Fibroblast of villous mesenchyme (primary cell): Measurements from ENCODE around the gene NPFFR1. TPM values are rescaled to one million over a fixed set of nuclear protein-coding genes. Genes with fewer than 3 reads are reported as not detected.

Experiments used
- DNase-seq: peaks from one replicate; pipeline ENCODE4 v3.0.0-alpha.2; 2010; ENCODE audit warnings: low read depth
- H3K4me3 ChIP-seq: 2 replicates; pipeline ENCODE4 v1.5.1; 2011; ENCODE audit warnings: low read depth, mild to moderate bottlenecking, low read length
- total RNA-seq: library from RNA; depleted of rRNA; stranded (reverse); fragments of >200 nt; gene quantifications from 2 replicates; pipeline ENCODE4 v1.2.3, GENCODE V29; 2012
- TF ChIP-seq, protein P1 (sequence below): IDR thresholded peaks from 2 replicates; pipeline ENCODE4 v1.5.1; 2012; ENCODE audit warnings: low read depth, mild to moderate bottlenecking, low read length; ENCODE audit not compliant: insufficient read depth

The NPFFR1 gene
- total RNA-seq, 1 donor, result not detected

DNA sequence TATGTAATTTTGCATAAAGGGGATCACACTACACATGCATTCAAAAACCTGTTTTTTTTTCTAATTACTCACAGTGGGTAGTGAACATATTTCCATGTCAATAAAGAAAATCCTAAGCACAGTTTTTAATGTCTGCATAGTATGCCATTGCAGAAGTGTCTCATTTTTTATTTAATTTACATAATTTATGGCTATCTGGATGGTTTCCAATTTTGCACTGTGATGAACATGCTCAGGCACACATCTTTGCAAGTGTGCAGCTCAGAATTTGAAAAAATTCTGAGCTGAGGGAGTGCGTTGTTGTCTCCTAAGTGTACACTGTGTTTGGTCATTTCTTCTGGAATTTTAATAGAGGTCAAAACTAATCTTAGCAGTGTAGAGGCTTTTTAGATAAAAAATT lies 2.2 kb downstream of the NPFFR1 start:
- TF ChIP-seq, protein P1, sequence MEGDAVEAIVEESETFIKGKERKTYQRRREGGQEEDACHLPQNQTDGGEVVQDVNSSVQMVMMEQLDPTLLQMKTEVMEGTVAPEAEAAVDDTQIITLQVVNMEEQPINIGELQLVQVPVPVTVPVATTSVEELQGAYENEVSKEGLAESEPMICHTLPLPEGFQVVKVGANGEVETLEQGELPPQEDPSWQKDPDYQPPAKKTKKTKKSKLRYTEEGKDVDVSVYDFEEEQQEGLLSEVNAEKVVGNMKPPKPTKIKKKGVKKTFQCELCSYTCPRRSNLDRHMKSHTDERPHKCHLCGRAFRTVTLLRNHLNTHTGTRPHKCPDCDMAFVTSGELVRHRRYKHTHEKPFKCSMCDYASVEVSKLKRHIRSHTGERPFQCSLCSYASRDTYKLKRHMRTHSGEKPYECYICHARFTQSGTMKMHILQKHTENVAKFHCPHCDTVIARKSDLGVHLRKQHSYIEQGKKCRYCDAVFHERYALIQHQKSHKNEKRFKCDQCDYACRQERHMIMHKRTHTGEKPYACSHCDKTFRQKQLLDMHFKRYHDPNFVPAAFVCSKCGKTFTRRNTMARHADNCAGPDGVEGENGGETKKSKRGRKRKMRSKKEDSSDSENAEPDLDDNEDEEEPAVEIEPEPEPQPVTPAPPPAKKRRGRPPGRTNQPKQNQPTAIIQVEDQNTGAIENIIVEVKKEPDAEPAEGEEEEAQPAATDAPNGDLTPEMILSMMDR, result no peak
- H3K4me3 ChIP-seq, result no peak overlapping the region
- no peak for DNase-seq

DNA sequence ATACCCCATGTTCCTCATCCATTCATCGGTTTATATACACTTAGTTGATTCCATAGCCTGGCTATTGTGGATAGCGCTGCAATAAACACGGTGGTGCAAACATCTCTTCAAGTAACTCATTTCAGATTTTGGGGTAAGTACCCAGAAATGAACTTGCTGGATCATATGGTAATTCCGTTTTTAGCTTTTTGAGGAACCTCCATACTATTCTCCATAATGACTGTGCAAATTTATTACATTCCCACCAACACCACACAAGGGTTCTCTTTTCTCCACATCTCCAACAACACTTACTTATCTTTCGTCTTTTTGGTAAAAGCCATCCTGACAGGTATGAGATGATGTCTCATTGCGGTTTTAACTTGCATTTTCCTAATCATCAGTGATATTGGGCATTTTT lies 3.7 kb downstream of the NPFFR1 start:
- TF ChIP-seq, protein P1, result no peak
- H3K4me3 ChIP-seq, result no peak overlapping the region

DNA sequence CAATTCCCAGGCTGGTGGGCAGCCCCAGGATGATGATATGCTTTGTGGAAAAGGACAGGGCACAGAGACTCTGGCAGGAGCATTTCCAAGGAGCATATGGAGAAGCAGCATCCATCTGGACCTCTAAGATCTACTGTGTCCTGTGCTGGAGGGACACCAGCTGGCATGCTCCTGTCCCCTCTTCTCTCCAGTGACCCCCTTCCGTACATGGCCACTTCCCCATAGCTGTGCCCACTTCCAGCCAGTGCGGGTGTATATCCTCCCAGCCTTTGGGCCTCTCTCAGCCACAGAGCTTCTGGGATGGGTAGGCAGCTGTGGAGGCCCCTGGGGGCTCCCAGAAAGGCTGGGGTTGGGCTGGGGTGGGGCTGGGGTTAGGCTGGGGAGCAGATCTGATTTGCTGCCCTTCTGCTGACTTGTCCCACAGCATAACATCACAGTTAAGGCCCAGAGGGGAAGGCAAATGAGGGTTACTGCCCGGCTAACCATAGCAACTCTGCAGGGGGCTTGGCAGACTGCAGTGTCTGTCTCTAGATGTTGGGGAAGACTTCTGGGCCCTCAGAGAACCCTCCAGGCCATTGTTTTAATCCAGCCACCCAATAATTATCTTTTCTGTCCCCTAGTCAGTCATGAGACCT lies 6.3 kb downstream of the NPFFR1 start:
- no peak overlapping the region for H3K4me3 ChIP-seq
- DNase-seq, result no peak
- TF ChIP-seq, protein P1, result no peak

More for the DNA sequence above, 3.7 kb downstream of the NPFFR1 start:
- DNase-seq, result no peak

DNA sequence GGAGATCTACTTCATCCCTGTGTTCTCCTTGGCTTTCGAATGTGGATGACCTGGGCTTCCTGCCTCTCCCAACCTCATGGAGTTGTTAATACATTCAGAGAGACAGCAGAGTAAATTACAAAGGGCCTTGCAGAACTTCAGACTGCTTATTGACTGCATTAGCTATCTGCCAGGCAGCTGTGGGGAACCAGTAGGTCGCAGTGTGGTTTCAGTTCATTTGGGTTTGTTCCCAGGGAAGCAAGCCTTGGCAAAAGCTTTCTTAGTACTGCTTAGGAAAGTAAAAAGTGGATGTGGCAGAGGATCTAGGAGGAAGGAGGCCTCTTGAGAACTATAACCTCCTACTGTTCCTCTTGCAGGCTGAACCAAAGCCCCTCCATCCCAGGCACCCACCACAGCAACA lies 9.2 kb downstream of the NPFFR1 start:
- no peak overlapping the region for H3K4me3 ChIP-seq
- TF ChIP-seq, protein P1, result no peak
- DNase-seq, result peak; percentile 70

DNA sequence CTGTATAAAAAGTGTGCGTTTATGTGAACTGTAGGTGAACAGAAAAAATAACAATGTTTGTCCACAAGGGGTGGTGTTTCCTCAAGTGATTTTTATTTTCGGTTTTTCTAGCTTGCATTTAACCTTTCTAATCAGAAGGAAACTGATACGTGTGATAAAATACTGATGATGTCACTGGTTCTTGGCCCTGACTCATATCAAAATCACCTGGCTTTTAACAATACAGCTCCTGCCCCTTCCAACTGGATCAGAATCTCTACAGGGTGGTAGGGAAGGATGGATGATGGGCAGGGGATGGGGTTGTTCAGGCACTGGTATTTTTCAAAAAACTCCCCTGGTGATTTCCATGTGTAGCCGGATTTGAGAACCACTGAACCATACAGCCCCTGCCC lies 10.9 kb downstream of the NPFFR1 start:
- TF ChIP-seq, protein P1, result peak; percentile 55
- DNase-seq, result peak; percentile 44
- H3K4me3 ChIP-seq, result no peak overlapping the region

DNA sequence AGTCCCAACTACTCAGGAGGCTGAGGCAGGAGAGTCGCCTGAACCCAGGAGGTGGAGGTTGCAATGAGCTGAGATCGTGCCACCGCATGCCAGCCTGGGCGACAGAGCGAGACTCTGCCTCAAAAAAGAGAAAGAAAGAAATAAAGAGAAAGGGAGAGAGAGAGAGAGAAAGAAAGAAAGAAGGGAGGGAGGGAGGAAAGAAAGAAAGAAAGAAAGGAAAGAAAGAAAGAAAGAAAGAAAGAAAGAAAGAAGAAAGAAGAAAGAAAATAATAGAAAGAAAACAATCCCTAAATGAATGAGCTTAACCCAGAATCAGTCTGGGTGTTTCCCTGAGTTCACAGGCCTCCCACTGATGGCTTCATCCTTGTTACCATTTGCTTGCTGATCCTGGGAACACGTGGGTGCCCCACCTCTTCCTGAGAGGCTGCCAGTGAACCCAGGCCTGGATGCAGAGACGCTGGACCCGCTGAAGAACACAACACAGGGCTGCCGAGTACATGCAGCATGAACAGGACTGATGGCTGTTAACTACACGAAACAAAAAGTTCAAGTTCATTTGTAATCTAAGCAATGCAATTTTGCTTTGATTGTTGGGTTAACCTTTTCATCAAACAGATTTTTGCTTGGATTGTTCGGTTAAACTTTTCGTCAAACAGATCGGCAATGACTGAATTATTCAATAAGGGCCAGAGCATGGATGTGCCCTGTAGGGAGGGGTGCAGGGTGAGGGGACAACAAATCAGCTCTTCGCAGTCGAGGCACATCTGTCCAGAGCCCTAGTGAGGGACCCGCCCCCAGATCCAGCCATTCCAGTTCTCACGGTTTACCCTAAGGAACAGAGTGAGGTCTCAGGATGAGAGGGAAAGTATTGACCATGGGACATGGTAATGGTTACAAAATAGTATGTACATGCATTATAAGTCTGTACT lies 11.5 kb downstream of the NPFFR1 start:
- TF ChIP-seq, protein P1, result no peak
- no peak for DNase-seq
- H3K4me3 ChIP-seq, result no peak overlapping the region
